HG03521 (cell line): ENCODE data around the gene PRSS2.
"Not testable (repeated sequence)": the region's sequence is repeated elsewhere in the genome, so short reads cannot be mapped to it uniquely, and the experiment has no call there.

Experiments
- ATAC-seq: cut with Tn5 transposase; IDR thresholded peaks from one replicate; pipeline ENCODE4 v1.9.1; 2021; ENCODE audit warnings: mild to moderate bottlenecking, moderate library complexity; ENCODE audit not compliant: unreplicated experiment

Gene PRSS2

DNA sequence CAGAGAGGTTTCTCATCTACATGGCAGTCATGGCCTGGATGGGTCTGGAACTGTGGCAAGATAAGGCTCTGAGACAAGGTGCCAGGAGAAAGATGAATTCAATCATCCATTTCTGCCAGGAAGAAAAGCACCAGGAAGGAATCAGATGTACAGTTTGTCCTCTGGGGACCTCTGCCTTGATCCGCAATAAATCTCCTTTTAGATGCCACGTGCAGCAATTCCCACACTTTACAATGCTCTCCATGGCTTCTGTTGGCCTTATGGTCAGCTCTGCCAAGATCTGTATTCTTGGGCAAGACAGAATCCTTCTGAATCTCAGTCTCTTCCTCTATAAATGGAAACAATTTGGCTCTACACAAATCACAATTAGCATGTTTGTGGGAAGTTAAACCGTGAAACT is 12.5 kb upstream of the PRSS2 start:
- not testable (repeated sequence) for ATAC-seq

DNA sequence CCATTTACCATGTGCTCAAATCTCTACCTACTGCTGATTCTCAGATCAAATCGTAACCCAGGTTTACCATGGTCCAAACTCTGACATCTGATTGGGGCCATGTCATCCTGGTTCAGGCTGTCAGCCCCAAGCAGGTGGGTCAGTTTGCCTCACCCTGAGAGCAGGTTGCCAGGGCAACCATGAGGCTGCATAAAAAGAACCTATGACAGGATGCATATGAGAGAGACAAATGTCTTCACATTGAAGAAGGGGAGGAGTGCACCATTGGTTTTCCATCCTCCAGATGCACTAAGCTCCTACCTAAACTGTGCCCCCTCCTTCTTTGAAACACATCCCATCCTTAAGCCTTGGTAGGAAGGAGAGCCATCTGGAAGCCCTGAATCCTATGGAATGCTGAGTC is 11.3 kb upstream of the PRSS2 start:
- ATAC-seq: no peak

DNA sequence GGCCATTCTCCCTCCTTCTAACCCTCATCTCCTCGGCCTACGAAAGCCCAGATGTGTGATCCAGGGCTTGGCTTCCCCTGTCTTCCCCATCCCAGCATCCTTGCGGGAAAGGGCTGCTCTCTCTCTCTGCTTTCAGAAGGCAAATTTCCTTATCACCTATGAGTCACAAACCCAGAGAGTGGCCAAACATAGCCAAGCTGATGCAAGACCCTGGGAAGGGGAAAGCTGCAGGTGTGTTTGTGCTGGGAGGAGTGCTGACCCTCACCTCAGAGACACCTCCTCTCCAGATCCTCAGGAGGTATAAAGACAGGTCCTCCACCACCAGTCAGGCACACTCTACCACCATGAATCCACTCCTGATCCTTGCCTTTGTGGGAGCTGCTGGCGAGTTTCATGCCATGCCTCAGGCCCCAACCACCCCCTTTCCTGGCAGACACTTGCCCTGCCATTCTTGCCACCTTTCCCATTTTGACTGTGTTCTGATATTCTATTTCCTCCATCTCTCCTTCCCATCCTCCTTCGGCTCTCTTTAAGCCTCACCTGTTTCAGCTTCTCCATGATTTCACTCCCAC is 10.6 kb upstream of the PRSS2 start:
- ATAC-seq: no peak

DNA sequence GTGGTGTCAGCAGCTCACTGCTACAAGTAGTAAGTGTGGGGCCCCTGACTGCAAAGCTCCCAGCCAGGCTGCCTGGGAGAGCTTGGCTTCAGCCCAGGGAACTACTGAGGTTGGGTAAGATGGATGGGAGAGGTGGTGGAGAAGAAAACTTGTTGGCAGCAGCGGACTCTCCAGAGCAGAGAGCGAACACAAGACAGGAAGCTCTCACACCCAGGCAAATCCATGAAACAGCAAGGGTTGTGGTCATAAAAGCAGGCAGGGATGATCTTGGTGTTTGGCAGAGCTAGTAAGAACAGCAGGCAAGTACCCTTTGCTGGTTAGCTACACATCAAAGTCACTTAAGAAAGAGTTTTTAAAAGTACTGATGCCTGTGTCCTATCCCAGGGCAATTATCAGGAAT is 9.2 kb upstream of the PRSS2 start:
- ATAC-seq: not testable (repeated sequence)

DNA sequence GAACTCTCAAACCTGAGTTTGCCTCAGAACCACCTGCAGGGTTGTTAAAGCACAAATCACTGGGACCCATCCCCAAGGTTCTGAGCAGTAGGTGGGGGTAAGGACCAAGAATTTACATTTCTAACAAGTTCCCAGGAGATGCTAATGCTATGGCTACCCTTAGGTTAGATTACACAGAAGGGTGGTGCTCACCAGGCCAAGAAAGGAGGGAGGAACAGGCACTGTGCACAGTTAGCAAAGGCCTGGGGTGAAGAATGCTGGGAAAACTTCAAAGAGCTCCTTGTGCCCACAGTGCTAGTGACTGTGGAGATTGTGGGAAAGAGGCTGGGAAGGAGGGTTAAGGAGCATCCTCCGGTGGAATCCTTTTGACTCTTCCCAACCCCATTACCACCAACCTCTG is 8.7 kb upstream of the PRSS2 start:
- no peak for ATAC-seq

DNA sequence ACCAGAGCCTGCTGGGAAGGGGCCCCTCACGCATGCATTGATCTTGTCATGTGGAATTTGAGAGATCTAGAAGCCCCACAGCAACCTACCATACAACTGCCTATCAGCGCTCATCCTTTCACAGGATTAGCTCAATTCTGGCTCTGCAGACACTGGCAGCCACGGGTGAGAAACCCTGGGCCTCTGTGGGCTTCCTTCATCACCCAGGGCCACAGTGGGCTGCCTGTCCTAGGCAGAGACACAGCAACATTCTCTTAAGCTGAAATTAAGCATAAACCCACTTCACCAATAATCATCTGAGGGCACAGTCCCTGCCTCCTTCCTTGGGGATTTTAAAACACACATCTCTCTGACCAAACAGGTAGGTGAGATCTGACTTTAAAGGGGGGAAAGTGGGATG is 3.3 kb upstream of the PRSS2 start:
- no peak for ATAC-seq

DNA sequence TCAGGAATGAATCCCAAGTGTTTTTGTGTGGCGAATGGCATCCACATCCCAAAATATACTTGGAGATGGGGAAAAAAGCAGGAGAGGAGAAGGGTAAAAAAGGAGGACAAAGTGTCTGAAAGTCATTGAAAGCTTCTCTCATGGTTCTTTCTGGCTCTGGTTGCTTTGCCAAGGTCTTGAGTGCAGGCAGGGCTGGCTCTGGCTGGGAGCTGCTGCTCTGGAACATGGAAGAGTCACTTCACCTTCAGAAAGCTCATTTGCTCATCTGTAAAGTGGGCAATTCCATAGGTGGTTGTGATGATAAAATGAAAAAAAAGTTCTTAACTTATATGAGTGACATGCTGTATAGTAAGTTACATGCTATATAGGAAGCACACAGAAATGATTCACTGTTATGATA is 2.9 kb upstream of the PRSS2 start:
- ATAC-seq: no peak

DNA sequence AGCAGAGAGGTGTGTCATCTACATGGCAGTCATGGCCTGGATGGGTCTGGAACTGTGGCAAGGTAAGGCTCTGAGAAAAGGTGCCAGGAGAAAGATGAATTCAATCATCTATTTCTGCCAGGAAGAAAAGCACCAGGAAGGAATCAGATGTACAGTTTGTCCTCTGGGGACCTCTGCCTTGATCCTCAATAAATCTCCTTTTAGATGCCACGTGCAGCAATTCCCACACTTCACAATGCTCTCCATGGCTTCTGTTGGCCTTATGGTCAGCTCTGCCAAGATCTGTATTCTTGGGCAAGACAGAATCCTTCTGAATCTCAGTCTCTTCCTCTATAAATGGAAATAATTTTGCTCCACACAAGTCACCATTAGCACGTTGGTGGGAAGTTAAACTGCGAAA is 1.9 kb upstream of the PRSS2 start:
- not testable (repeated sequence) for ATAC-seq

DNA sequence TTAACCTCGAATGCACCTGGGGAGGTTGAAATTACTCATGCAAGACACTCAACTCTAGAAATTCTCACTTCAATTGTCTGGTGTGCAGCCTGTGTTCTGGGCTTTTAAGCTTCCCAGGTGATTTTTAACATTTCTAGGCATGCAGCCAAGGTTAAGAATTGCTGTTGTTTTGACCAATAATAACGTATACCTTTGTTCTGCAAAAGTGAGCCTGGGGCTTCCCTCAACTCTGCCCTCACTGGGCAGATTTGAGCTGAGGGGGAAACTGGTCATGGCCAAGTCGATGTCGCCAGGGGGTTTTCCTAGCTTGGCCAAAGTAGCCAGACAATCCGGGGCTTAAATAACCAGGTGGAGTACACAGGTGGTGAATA is 568 bp downstream of the PRSS2 start:
- ATAC-seq: peak; percentile 72

DNA sequence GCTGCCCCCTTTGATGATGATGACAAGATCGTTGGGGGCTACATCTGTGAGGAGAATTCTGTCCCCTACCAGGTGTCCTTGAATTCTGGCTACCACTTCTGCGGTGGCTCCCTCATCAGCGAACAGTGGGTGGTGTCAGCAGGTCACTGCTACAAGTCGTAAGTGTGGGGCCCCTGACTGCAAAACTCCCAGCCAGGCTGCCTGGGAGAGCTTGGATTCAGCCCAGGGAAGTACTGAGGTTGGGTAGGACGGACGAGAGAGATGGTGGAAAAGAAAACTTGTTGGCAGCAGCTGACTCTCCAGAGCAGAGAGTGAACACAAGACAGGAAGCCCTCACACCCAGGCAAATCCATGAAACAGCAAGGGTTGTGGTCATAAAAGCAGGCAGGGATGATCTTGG is 1.3 kb downstream of the PRSS2 start:
- no peak for ATAC-seq

DNA sequence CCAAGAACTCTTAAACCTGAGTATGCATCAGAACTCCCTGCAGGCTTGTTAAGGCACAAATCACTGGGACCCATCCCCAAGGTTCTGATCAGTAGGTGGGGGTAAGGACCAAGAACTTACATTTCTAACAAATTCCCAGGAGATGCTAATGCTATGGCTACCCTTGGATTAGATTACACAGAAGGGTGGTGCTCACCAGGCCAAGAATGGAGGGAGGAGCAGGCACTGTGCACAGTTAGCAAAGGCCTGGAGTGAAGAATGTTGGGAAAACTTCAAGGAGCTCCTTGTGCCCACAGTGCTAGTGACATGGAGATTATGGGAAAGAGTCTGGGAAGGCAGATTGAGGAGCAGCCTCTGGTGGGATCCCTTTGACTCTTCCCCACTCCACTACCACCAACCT is 1.9 kb downstream of the PRSS2 start:
- ATAC-seq: no peak

DNA sequence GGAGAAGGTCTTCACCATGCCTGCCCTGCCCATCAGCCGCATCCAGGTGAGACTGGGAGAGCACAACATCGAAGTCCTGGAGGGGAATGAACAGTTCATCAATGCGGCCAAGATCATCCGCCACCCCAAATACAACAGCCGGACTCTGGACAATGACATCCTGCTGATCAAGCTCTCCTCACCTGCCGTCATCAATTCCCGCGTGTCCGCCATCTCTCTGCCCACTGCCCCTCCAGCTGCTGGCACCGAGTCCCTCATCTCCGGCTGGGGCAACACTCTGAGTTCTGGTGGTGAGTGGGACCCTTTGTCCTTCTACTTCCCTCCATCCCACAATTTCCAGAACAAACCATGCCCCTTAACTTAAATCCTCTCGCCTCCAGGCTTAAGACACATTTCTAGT is 2.5 kb downstream of the PRSS2 start:
- no peak for ATAC-seq

DNA sequence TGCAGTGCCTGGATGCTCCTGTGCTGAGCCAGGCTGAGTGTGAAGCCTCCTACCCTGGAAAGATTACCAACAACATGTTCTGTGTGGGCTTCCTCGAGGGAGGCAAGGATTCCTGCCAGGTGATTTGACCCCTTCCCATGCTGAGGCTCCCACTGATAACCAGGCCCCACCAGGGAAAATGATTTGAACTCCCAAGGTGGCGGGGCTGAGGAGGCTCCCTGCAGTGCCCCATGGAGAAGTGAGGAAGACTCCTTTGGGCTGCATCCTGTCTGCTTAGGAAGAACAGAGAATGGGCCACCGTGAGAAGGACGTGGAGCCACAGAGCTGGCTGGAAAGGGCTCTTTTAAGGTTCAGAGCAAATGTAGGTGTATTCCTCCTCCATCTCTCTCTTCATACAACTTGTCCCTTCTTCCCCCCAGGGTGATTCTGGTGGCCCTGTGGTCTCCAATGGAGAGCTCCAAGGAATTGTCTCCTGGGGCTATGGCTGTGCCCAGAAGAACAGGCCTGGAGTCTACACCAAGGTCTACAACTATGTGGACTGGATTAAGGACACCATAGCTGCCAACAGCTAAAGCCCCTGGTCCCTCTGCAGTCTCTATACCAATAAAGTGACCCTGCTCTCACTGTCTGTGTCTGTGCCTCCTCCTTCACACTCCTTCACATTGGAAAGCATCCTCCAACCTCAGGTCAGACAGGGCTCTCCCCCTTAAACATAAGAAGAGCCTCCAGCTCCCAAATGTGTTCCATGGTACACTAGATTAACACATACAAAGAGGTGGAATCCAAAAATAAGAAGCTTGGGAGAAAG is 3.4 kb downstream of the PRSS2 start:
- no peak for ATAC-seq

DNA sequence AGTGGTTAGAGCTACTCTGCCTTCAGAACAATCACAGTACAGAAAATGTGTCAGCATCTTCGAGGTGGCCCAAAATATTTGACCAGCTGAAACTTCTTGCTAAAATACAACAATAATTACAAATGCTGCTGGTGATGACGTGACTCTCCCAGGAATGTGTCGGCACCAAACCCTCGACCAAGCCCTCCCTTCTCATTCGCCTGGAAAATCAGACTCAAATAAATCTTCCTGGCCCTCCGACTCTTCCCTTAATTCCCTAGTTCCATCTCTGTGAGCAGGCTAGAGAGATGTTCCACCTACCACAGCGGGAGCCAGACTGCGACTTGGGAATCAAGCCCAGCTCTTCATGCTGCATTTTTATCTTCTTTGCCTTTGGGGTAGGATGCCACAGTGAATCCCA is 4.1 kb downstream of the PRSS2 start:
- ATAC-seq: no peak

DNA sequence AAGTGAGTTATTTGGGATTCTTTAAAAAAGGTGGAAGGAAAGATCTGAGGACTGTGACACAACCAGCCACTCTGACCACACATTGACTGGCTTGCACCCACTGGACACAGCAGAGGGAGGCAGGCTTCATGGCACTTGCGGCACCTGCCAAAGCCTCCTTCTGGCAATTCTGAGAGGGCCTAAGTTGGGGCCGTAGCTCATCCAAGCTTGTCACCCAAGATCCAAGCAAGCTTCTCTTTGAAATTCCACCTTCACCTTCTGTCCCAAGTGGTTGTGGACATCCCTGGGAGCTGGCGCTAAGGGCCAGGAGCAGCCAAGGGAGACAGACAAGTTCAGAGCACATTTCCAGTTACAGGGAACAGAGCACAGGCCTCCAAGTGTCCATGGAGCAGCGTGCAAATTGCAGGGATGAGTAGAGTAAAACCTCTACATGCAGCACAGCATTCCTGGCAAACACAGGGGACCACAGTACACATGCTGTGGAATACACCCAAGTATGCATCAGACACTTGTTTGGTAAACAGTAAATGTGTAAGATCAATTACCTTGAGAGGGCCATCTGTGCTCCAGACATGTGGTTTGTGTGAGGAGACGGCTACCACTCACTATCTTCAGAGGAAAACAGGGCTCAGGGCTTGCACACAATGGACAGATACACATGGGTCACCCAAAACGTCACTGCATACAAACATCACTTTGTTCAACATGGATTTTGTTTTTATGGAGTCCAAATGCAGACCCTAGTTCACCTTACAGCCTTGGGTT is 4.8 kb downstream of the PRSS2 start:
- ATAC-seq: not testable (repeated sequence)

DNA sequence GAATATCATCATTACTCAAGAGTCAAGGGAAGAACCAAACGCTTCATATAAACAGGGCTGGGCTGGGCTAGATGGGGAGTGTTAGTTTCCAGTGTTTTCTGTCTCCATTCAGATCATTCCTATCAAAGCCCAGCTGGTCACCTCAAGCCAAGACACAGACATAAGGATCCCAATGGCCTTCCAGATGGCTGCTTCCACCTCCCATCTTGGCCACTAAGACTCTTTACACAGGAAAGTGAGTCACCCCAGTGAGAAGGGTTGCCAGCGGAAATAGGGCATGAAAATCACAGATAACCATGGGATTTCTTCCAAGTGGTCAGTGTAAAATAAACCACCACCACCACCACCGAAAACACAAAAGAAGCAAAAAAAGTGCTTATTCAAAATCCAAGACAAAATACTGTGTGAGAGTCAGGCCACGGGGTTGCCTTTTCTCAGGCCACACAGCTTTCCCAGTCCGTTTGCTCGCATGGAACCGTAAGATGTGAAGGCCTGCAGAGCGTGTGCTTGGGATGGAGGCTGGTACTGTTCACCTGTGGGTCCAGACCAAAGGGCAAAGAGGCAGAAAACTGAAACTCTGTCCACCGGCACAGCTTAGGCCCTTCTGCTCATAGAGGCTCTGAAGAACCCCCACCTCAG is 5.6 kb downstream of the PRSS2 start:
- no peak for ATAC-seq

DNA sequence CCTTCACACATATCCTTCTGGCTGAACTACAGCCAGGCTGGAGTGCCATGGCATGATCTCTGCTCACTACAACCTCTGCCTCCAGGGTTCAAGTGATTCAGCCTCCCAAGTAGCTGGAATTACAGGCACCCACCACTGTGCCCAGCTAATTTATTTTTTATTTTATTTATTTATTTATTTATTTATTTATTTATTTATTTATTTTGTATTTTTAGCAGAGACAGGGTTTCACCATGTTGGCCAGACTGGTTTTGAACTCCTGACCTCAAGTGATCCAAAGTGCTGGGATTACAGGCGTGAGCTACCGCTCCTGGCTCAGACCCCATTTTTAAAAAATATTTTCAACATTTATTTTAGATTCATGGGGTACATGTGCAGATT is 6.1 kb downstream of the PRSS2 start:
- not testable (repeated sequence) for ATAC-seq

DNA sequence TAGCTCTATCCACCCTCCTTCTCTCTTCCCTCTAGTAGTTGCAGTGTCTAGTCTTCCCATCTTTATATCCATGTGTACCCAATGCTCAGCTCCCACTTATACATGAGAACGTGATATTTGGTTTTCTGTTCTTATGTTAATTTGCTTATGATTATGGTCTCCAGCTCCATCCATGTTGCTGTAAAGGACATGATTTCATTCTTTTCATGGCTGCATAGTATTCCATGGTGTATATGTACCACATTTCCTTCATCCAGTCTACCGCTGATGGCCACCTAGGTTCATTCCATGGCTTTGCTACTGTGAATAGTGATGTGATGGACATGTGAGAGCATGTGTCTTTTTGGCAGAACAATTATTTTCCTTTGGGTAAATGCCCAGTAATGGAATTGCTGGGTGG is 6.5 kb downstream of the PRSS2 start:
- ATAC-seq: no peak

DNA sequence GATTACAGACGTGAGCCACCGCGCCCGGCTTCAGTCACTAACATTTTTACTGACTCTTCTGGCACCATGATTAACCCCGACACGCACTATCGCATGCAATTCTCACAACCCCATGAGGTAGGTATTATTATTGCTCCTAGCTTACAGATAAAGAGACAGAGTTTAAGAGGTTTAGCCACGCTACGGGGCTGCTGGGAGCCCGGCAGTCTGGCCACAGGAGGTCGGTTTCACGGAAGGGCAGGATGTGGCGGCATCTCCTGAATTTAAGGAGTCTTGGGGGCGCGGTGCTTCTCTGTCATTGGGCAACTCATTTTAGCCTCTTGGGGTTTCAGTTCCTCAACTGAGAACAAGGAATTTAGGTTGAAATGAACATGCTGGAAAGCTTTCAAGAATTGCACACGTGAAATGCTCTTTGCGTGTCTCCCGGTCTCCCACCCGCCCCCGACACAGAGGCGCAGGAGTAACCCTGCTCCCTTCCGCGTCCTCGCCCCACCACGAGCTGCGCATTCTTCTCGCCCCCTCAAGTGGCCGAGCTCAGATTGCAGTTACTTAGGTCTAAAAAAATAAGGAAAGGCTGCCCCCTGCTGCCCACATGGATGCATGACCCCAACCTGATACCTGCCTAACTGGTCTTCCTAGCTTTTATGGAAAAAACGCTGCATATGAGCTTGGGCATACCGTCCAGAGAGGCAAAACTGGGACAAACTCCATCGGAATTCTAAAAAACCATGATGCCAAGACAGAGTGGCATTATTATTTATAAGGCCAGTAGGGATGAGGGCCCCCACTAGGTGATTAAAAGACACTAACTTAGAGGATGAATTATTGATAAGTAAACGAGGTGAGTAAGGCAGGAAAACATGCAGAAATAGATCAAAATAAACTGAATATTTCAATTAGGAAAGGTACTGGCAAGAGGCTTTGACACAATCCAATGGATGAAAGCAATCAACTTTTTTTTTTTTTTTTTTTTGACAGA is 12.4 kb downstream of the PRSS2 start:
- peak; percentile 94 for ATAC-seq

DNA sequence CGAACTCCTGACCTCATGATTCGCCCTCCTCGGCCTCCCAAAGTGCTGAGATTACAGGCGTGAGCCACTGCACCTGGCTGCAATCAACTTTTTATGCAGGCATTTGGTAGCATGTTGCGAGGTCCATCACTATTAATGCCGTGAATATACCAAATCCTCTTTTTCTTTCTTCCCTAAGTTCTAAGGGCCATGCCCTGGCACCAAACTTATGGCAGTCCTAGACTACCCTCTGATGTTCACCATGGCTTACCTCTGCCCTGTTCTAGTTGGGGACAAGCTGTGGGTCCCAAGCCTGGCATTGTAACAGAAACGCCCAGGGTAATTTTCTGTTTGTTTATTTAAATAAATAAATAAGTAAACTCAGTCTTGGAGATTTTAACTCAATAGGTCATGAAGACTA is 13.3 kb downstream of the PRSS2 start:
- ATAC-seq: no peak

DNA sequence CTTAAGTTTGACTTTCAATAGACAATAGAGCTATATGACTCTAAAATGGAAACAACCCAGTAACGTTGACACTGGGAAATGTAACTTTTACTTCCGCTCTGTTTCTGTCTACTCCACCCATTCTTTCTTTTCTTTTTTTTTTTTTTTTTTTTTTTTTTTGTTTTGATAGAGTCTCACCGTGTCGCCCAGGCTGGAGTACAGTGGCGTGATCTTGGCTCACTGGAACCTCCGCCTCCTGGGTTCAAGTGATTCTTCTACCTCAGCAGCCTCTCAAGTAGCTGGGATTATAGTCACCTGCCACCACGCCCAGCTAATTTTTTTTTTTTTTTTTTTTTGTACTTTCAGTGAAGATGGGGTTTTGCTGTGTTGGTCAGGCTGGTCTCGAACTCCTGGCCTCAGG is 13.9 kb downstream of the PRSS2 start:
- ATAC-seq: no peak
